GM21367 (cell line): ENCODE measurements around the gene SAMD4B.
A peak's percentile ranks its signal among the peaks of the same experiment; 100 is the strongest.
"Not testable (repeated sequence)": the region's sequence is repeated elsewhere in the genome, so short reads cannot be mapped to it uniquely, and the experiment has no call there.

Experiments used
- ATAC-seq: cut with Tn5 transposase; IDR thresholded peaks from one replicate; pipeline ENCODE4 v1.9.1; 2021; ENCODE audit not compliant: unreplicated experiment

The SAMD4B gene, protein sequence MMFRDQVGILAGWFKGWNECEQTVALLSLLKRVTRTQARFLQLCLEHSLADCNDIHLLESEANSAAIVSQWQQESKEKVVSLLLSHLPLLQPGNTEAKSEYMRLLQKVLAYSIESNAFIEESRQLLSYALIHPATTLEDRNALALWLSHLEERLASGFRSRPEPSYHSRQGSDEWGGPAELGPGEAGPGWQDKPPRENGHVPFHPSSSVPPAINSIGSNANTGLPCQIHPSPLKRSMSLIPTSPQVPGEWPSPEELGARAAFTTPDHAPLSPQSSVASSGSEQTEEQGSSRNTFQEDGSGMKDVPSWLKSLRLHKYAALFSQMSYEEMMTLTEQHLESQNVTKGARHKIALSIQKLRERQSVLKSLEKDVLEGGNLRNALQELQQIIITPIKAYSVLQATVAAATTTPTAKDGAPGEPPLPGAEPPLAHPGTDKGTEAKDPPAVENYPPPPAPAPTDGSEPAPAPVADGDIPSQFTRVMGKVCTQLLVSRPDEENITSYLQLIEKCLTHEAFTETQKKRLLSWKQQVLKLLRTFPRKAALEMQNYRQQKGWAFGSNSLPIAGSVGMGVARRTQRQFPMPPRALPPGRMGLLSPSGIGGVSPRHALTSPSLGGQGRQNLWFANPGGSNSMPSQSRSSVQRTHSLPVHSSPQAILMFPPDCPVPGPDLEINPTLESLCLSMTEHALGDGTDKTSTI

DNA sequence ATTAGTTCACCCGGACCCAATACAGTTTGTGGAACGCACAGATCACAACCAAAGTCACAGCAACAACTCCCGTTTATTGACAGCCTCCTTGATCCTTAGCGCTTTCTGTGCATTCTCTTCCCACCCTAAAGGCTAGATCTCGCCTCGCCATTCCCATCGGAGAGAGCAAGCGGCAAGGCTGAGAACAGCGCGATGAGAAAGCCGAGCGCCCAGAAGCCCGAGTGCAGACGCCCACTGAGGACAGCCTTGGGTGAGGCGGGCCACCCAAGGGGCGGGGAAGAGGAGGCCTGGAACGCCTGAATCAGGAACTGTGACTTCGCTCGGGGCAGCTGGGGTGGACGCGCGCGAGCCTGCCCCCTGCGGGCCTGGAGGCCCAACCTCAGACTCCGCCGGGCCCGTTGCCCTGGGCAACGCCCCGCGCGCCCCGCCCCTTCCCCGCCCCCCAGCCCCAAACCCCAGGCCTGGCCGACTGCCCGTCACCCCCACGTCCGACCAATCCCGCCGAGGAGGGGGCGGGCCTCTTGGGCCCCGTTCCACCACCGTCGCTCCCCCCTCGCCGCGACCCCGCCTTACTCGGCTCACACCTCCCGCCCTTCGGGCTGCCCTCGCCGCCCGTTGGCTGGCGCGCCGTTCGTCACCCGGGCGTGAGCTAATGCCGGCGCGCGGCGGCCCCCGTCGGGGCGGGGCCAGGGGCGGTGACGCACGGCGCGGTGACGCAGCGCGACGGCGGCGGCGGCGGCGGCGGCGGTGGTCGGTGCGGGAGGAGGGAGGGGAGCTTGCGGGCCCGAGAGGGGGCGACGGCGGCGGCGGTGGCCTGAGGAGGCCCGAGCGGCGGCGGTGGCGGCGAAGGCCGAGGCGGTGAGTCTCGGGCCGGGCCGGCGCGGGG, at the start of gene SAMD4B:
SAMD4B (plus strand) TSS at position 703 of the 886 bp plus-strand sequence. CDS start 14,473 bp downstream, outside the sequence.
- peak; percentile 72 for ATAC-seq

DNA sequence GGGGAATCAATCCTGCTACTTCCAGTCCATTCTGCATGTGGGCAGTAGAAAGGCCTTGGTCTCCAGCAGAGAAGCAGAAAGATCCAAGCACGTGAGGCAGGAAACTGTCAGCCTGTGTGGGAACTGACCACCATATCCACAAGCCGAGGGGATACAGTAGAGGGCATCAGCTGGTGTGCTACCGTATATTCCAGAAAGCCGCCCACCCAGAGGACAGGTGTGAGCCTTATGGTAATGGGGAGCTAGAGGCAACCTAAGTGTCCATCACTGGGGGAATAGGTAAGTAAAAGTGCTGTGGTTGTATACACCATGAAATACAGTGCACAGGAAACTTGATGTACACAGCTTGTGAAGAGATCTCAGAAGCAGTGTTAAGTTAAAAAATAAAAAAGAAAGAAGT, 48.8 kb upstream of the SAMD4B start:
- no peak for ATAC-seq

DNA sequence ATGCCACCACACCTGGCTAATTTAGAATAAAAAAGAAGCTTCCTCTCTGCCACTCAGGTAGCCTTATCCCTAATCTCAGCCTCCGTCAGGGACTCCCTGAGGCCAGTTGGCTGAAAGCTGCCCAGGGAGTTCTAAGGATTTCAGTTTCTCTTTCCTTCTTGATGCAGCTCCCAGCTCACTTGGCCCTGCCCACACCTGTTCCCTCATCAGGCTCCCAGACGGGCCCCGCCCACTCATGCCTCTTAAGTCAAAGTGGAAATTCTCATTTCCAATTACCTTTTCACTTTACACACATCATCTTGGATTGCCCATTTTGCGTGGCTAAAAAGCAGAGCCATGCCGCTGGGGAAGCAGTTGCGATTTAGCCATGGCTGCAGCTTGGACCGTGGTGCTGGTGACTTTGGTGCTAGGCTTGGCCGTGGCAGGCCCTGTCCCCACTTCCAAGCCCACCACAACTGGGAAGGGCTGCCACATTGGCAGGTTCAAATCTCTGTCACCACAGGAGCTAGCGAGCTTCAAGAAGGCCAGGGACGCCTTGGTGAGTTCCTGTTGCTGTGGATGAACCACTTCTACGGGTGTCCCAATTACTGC, 46.1 kb upstream of the SAMD4B start, which contains the start of gene IFNL1:
IFNL1 (plus strand) TSS at position 353 of the 591 bp plus-strand sequence; CDS start at position 368, 15 bp downstream.
- ATAC-seq = no peak

DNA sequence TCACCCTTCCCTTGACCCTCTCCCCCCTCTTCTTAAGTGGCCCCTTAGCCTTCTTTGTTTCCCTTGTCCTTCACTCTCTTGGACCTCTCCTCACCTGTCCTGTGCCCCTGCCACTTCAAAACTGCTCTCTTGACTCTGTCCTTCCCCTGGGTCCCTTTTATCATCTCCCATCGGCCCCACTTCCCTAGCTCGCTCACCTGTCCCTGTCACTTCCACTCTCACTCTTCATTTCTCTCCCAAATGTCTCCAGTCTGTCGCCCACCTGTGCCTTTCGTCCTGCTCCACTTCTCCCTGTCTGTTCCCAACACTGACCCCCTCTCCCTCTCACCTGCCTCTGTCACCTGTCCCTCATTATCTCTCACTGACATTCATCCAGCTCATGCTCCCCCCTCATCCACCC, 45.3 kb upstream of the SAMD4B start:
- no peak for ATAC-seq

DNA sequence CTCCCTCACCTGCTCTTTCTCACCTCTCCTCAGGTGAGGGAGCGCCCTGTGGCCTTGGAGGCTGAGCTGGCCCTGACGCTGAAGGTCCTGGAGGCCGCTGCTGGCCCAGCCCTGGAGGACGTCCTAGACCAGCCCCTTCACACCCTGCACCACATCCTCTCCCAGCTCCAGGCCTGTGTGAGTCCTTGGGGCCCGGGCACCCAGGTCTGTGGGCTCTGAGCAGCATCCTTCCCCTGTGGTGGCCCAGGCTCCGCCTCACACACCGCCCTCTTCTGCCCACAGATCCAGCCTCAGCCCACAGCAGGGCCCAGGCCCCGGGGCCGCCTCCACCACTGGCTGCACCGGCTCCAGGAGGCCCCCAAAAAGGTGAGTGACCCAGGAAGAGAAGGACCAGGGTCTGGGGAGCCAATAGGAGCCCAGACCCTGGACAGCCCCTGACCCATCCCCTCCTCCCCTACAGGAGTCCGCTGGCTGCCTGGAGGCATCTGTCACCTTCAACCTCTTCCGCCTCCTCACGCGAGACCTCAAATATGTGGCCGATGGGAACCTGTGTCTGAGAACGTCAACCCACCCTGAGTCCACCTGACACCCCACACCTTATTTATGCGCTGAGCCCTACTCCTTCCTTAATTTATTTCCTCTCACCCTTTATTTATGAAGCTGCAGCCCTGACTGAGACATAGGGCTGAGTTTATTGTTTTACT, 44.1 kb upstream of the SAMD4B start:
- no peak for ATAC-seq

DNA sequence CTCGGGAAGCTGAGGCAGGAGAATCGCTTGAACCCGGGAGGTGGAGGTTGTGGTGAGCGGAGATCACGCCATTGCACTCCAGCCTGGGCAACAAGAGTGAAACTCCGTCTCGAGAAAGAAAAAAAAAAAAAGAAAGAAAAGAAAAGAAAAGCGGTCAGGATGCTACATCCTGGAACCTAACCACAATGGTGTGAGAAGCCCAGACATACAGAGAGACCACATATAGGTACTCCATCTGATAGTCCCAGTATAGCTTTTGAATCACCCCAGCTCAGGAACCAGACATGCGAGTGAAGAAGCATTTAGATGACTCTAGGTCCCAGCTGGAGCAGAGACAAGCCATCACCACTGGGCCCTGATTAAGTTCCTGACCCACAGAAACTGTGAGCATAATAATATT, 42.8 kb upstream of the SAMD4B start:
- ATAC-seq = no peak

DNA sequence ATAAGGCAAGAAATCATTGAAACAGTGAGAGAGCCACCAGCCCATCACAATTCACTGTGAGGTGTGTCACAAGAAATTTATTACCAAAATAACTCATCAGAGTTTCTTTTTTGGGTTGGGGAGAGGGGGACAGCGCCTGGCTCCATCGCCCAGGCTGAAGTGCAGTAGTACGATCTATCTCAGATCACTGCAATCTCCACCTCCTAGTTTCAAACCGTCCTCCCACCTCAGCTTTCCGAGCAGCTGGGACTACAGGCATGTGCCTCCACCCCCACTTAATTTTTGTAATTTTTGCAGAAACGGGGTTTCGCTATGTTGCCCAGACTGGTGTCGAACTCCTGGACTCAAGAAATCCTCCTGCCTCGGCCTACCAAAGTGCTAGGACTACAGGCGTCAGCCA, 42.4 kb upstream of the SAMD4B start:
- no peak for ATAC-seq

DNA sequence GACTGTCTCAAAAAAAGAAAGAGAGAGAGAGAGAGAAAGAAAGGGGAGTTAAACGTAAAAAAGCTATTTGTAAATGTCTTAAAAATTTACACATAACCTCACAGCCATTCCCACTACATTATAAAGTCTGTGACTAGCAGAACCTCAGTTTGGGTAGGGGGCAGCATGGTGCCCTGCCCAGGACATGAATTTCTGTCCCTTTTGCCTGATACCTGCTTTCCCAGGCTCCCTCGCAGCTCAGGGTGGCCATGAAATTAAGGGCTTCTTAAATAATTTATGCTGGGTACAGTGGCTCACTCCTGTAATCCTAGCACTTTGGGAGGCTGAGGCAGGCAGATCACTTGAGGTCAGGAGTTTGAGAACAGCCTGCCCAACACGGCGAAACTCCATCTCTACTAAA, 41.2 kb upstream of the SAMD4B start:
- no peak for ATAC-seq

DNA sequence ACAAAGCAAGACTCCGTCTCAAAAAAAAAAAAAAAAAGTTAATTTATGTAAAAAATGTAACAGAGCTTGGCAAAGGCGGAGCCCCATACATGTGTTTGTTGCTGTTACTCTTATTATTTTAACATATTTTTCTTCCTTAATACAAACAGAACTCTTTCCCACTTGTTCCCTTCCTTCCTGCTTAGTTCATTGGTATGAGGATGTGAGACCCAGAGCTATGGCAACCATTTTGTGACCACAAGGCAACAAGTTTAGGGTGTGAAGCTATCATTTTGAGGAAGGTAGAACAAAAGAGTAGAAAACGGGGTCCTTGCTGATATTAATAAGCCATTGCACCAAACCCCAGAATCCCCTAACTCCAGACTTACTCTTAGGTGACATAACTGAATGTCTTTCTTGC, 40.7 kb upstream of the SAMD4B start:
- no peak for ATAC-seq

DNA sequence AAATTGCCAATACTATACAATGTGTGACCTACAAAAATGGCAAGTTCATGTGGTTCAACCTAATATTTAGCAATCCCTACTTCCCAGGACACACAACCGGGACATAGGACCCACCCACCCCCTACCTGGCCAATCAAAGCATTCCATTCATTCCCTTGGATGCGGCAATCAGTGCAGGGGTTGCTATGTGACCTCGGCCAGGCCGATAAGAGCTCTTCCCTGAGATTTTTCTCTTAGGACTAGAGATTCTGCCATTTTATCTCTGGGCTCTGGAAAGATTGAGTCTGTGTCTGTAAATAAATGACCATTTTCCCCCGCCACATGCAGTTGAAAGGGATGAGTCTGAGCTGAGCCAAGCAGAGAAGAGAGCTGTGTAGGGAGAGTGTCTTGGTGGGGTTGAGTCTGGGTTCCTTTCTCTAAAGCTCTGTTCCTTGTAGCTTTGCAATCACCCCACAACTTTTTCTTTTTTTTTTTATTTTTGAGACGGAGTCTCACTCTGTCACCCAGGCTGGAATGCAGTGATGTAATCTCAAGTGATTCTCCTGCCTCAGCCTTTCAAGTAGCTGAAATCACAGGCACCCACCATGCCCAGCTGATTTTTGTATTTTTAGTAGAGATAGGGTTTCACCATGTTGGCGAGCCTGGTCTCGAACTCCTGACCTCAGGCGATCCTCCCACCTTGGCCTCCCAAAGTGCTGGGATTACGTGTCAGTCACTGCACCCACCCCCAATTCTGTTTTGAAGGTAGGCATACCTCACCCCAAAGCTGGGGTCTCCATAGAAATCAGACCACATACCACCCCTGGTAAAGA, 38.6 kb upstream of the SAMD4B start:
- no peak for ATAC-seq

DNA sequence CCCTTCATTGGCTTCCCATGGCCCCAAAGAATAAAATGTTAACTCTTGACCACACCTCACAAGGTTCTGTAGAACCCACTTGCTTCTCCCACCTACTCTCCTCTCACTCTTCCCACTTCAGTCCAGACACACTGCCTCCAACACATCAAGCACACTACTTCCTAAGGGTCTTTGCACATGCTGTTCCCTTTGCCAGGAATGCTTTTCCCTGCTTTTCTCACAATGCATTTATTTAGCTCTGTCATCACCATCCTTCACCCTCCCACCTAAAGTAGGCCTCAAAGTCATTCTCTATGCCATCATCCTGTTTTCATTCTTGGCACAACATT, 38.1 kb upstream of the SAMD4B start:
- no peak for ATAC-seq

DNA sequence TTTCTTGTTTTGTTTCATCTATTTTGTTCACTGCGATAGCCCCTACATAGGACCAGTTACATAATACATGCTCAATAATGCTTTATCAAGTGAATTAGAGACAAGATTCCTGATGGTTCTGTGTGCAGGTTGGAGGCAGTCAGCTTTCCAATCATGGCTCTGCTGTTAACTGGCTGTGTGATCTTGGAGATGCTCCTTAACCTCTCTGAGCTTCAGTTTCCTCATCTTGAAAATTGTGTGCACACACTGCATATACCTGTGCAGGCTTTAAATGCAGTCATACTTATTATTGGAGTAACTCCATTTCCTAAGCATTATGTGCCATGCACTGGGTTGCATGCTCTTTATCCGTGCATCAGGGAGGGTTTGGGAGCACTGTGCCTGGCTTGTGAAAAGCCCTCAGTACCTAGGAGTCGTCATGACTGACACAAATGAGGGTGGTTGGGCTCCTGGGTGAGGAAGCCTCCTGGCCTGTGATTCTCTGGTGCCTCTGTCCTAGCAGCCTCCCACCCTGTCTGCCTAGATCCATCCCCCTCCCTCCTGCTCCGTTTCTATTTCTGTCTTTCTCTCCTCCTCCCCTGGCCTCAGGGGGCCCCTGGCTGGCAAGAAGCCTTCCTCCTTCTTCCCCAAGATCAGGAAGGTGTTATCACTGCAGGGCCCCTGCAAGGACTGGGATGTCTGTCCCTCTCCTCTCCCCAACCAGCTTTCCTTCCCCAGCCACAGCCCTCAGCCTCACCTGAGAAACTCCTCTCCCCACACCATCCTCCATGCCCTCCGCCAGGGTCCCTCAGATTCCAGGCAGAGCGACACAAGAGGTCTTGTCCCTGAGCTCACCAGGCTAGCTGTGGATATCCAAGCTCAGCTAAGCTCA, 37.3 kb upstream of the SAMD4B start:
- no peak for ATAC-seq

DNA sequence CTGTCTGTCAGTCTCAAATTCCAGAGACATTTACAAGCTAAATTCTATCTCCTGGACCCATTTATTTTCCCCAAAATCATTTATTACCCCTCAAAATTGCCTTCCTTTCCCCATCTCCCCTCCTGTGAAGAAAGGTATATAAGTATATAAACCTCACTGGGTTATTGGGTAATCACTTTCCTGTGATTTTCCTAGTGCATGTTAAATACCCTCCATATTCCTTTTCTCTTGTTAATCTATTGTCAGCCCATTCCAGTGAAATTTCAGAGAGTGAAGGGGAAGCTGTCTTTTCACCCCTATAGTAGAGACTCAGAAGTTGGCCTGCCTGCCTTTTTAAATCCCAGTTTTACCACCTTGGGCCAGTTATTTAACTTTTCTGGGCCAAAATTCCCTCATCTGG, 36.1 kb upstream of the SAMD4B start:
- no peak for ATAC-seq

DNA sequence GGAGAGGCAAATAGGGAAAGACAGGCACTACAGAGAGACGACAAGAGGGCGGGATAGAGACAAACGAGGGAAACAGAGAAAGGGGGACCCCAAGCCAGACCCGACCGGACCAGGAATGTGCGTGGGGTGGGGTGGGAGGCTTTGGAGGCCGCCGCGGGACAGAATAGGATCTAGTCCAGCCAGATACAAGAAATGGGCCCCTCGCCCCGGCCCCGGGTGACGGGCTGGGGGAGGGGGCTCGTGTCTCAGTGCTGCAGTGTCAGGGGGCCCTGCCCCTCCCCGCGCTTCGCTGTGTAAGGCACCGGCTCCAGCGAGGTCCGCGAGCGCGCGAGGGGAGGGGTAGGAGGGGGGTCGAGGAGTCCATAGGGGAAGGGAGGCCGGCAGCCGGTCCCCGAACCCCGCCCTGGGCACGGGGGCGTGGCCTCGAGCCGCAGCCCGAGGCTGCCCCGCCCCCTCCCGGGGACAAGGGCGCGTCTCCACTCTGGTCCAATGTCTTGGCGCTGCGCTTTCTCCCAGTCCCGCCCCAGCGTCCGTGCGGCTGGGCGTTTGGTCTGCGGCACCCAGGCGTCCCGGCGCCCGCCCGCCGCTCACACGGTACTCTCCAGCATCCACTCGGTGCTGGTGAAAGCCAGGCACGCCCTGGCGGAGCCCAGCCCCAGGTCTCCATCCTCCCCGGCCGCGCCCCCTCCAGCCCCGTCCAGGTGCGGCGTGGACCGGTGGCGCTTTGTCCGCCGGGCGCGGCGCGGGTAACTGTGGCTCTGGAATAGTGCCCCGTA, 35.0 kb upstream of the SAMD4B start:
- no peak for ATAC-seq

DNA sequence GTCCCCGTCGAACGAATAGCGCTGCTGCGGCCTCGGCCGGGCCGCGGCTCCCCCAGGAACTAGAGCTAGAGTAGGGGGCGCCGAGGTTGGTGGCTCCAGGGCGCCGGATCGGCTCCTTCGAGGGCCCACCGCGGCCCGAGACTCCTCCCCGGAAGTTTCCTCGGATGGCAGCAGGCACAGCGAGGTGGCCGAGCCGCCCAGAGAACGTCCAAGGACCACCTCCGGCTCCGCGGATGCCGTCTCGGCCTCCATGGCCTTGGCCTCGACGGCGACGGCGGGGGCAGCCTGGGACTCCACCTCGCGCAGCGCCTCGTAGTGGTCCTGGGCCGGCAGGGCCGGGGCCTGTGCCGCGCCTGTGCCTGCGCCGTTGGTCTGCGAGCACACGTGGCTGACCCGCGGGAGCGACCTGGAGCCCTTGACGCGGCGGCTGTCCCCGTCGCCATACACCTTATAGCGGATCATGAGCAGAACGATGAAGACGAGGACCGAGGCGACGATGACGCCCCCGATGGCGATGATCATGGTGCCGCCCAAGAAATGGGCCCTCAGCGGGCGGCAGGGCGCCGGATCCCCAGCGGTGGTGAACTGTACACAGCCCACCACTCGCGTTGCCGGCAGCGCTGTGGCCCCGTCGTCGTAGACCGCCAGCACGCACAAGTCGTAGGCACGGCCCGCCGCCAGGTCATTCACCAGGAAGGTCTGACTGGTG, 34.2 kb upstream of the SAMD4B start:
- ATAC-seq = no peak

DNA sequence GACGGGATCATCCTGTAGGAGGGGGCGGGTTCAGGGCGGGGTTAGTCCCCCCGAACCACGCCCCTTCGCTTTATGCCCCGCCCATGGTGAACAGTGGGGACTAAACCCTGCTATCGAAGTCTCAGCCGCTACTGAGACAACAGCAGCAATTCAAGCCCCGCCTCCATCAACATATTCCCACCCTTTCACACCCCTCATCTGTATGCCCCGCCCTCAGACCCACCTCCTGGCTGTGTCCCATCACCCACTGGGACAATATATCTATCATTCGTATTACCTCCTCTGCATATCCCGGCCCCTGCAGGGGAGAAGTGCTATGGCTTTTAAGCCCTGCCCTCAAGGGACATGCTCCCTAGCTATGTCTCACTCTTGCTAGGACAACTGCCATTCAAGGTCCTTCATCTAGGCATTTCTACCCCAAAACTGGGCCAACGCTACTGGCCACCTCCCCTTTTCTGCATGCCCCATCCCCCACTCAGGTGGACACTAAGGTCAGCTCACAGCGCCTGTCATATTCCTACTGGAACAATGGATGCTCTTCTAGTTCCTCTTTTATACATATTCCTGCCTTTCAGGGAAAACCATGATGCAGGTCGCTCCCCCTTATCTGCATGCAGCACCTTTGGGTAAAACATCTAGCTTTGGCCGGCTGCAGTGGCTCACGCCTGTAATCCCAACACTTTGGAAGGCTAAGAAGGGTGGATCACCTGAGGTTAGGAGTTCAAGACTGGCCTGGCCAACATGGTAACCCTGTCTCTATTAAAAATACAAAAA, 33.5 kb upstream of the SAMD4B start:
- ATAC-seq = no peak

DNA sequence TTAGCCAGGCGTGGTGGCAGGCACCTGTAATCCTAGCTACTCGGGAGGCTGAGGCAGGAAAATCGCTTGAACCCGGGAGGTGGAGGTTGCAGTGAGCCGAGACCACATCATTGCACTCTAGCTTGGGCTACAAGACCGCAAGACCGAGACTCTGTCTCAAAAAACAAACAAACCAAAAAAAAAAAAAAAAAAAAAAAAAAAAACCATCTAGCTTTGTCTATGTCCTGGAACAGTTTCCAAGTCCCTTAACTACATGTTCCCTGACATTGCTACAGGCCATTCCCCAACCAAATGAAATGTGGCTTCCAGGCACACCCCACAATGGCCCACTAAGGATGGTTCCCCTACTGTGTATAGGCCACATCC, 32.9 kb upstream of the SAMD4B start:
- ATAC-seq = not testable (repeated sequence)
